ENCODE results near the gene RFX3.

- no peak for TF ChIP-seq CTCF (IDR thresholded peaks at IDR 0.05; ENCODE audit: insufficient read depth, low read length, poor library complexity, severe bottlenecking)
- TF ChIP-seq EZH2phosphoT487 (conservative IDR thresholded peaks at IDR 0.05; ENCODE audit: low read length) = no peak
Observed at GRCh38 chr9:3517377-3518048, 8.3 kb downstream of the RFX3 start.

All from SU-DHL-6 (cell line).